Memory B cell (primary cell): ENCODE results near the gene MYO7B.
A peak's percentile ranks its signal among the peaks of the same experiment; 100 is the strongest.

Experiments
- ATAC-seq: fragments of 150-1000 bp; cut with Tn5 transposase; 2 replicates; pipeline ENCODE4 v1.10.0; 2021; ENCODE audit warnings: low read depth, mild to moderate bottlenecking, moderate library complexity
- DNase-seq, 2 donors: peaks; one replicate each; pipeline ENCODE4 v3.0.0; 2022; ENCODE audit warnings: low spot score in 2 of 2
- H3K27ac Mint-ChIP-seq: one replicate; pipeline ENCODE4 v1.8.0; 2022; ENCODE audit warnings: mild to moderate bottlenecking, moderate library complexity, mixed read lengths
- H3K27me3 Mint-ChIP-seq: one replicate; pipeline ENCODE4 v1.8.0; 2022; ENCODE audit warnings: mixed read lengths
- H3K36me3 Mint-ChIP-seq: one replicate; pipeline ENCODE4 v1.8.0; 2022; ENCODE audit warnings: mild to moderate bottlenecking, mixed read lengths
- H3K4me1 Mint-ChIP-seq: one replicate; pipeline ENCODE4 v1.8.0; 2022; ENCODE audit warnings: mixed read lengths
- H3K4me3 Mint-ChIP-seq: one replicate; pipeline ENCODE4 v1.8.0; 2022; ENCODE audit warnings: mild to moderate bottlenecking, moderate library complexity, mixed read lengths
- H3K9me3 Mint-ChIP-seq: one replicate; pipeline ENCODE4 v1.8.0; 2022; ENCODE audit warnings: mixed read lengths

MYO7B gene

GRCh38 chr2:127552336-127552735, 16.9 kb downstream of the MYO7B start:
- no peak overlapping the region for H3K27ac Mint-ChIP-seq
- H3K4me1 Mint-ChIP-seq, result no peaks in the 10 kb centered on the region
- peaks cover 8% of the 10 kb centered on the region for H3K36me3 Mint-ChIP-seq
- DNase-seq, result no peak
- H3K9me3 Mint-ChIP-seq, result peaks cover 8% of the 10 kb centered on the region
- no peak for ATAC-seq
- H3K27me3 Mint-ChIP-seq, result peaks cover 11% of the 10 kb centered on the region
- H3K4me3 Mint-ChIP-seq, result no peak overlapping the region

- peaks cover 11% of the 10 kb centered on the region for H3K27me3 Mint-ChIP-seq
- H3K36me3 Mint-ChIP-seq, result peaks cover 8% of the 10 kb centered on the region
- H3K27ac Mint-ChIP-seq, result no peak overlapping the region
- H3K4me1 Mint-ChIP-seq, result no peaks in the 10 kb centered on the region
- DNase-seq, result no peak
- no peak for ATAC-seq
- H3K9me3 Mint-ChIP-seq, result peaks cover 8% of the 10 kb centered on the region
- H3K4me3 Mint-ChIP-seq, result no peak overlapping the region
These were observed 17.4 kb downstream of the MYO7B start for GRCh38 chr2:127552846-127553245.

- H3K27ac Mint-ChIP-seq, result no peak overlapping the region
- H3K4me1 Mint-ChIP-seq, result peaks cover 9% of the 10 kb centered on the region
- ATAC-seq (no peak), DNase-seq (no peak)
- peaks cover 9% of the 10 kb centered on the region for H3K27me3 Mint-ChIP-seq
- no peak overlapping the region for H3K4me3 Mint-ChIP-seq
- peaks cover 11% of the 10 kb centered on the region for H3K9me3 Mint-ChIP-seq
- H3K36me3 Mint-ChIP-seq, result peaks cover 12% of the 10 kb centered on the region
These were observed 23.4 kb downstream of the MYO7B start for GRCh38 chr2:127558911-127559310.

- H3K9me3 Mint-ChIP-seq, result peaks cover 11% of the 10 kb centered on the region
- H3K4me1 Mint-ChIP-seq, result peaks cover 14% of the 10 kb centered on the region
- ATAC-seq (no peak), DNase-seq (no peak)
- H3K27ac Mint-ChIP-seq, result no peak overlapping the region
- peaks cover 12% of the 10 kb centered on the region for H3K36me3 Mint-ChIP-seq
- no peak overlapping the region for H3K4me3 Mint-ChIP-seq
- H3K27me3 Mint-ChIP-seq, result peaks cover 9% of the 10 kb centered on the region
These were observed 24.0 kb downstream of the MYO7B start for GRCh38 chr2:127559454-127559853.

- Mint-ChIP-seq H3K27ac (no peak overlapping the region), H3K27me3 (peaks cover 8% of the 10 kb centered on the region), H3K9me3 (peaks cover 10% of the 10 kb centered on the region), H3K4me3 (no peak overlapping the region), H3K4me1 (peaks cover 14% of the 10 kb centered on the region), H3K36me3 (peaks cover 12% of the 10 kb centered on the region)
- no peak for DNase-seq
- ATAC-seq, result no peak
These were observed 24.9 kb downstream of the MYO7B start for GRCh38 chr2:127560201-127560930.

GRCh38 chr2:127560931-127561280, 25.4 kb downstream of the MYO7B start:
- Mint-ChIP-seq H3K36me3 (peaks cover 12% of the 10 kb centered on the region), H3K9me3 (peaks cover 10% of the 10 kb centered on the region), H3K27ac (no peak overlapping the region), H3K4me1 (peaks cover 14% of the 10 kb centered on the region), H3K4me3 (no peak overlapping the region), H3K27me3 (peaks cover 8% of the 10 kb centered on the region)
- DNase-seq (no peak), ATAC-seq (no peak)

- peaks cover 10% of the 10 kb centered on the region for H3K9me3 Mint-ChIP-seq
- no peak overlapping the region for H3K27ac Mint-ChIP-seq
- ATAC-seq (no peak), DNase-seq (no peak)
- no peak overlapping the region for H3K4me3 Mint-ChIP-seq
- peaks cover 14% of the 10 kb centered on the region for H3K4me1 Mint-ChIP-seq
- peaks cover 8% of the 10 kb centered on the region for H3K27me3 Mint-ChIP-seq
- H3K36me3 Mint-ChIP-seq, result peaks cover 11% of the 10 kb centered on the region
These were observed 25.9 kb downstream of the MYO7B start for GRCh38 chr2:127561371-127561770.

- DNase-seq (no peak), ATAC-seq (no peak)
- peaks cover 4% of the 10 kb centered on the region for H3K36me3 Mint-ChIP-seq
- H3K4me3 Mint-ChIP-seq, result no peak overlapping the region
- H3K9me3 Mint-ChIP-seq, result peaks cover 4% of the 10 kb centered on the region
- no peak overlapping the region for H3K27ac Mint-ChIP-seq
- H3K4me1 Mint-ChIP-seq, result peaks cover 14% of the 10 kb centered on the region
- H3K27me3 Mint-ChIP-seq, result peaks cover 6% of the 10 kb centered on the region
These were observed 27.5 kb downstream of the MYO7B start for GRCh38 chr2:127562936-127563335.

GRCh38 chr2:127563458-127564428, 28.3 kb downstream of the MYO7B start:
- H3K4me1 Mint-ChIP-seq, result peaks cover 14% of the 10 kb centered on the region
- H3K27ac Mint-ChIP-seq, result peak overlapping the region; percentile 45
- peak; percentile 92 for ATAC-seq
- H3K36me3 Mint-ChIP-seq, result peaks cover 4% of the 10 kb centered on the region
- H3K4me3 Mint-ChIP-seq, result no peak overlapping the region
- no peak for DNase-seq
- H3K27me3 Mint-ChIP-seq, result peaks cover 6% of the 10 kb centered on the region
- peaks cover 4% of the 10 kb centered on the region for H3K9me3 Mint-ChIP-seq

GRCh38 chr2:127564429-127565260, 29.2 kb downstream of the MYO7B start:
- DNase-seq (no peak), ATAC-seq (no peak)
- H3K9me3 Mint-ChIP-seq, result peaks cover 4% of the 10 kb centered on the region
- H3K27ac Mint-ChIP-seq, result no peak overlapping the region
- no peak overlapping the region for H3K4me3 Mint-ChIP-seq
- peaks cover 14% of the 10 kb centered on the region for H3K4me1 Mint-ChIP-seq
- H3K27me3 Mint-ChIP-seq, result peaks cover 4% of the 10 kb centered on the region
- peaks cover 4% of the 10 kb centered on the region for H3K36me3 Mint-ChIP-seq

- H3K4me1 Mint-ChIP-seq, result peaks cover 14% of the 10 kb centered on the region
- no peak for DNase-seq
- H3K36me3 Mint-ChIP-seq, result peaks cover 4% of the 10 kb centered on the region
- H3K27ac Mint-ChIP-seq, result no peak overlapping the region
- H3K27me3 Mint-ChIP-seq, result peaks cover 4% of the 10 kb centered on the region
- H3K4me3 Mint-ChIP-seq, result no peak overlapping the region
- no peak for ATAC-seq
- H3K9me3 Mint-ChIP-seq, result peaks cover 4% of the 10 kb centered on the region
These were observed 30.0 kb downstream of the MYO7B start for GRCh38 chr2:127565261-127566138.

GRCh38 chr2:127566139-127566417, 30.6 kb downstream of the MYO7B start:
- ATAC-seq (no peak), DNase-seq (no peak)
- no peak overlapping the region for H3K27ac Mint-ChIP-seq
- peaks cover 4% of the 10 kb centered on the region for H3K27me3 Mint-ChIP-seq
- peaks cover 4% of the 10 kb centered on the region for H3K36me3 Mint-ChIP-seq
- peaks cover 16% of the 10 kb centered on the region for H3K4me1 Mint-ChIP-seq
- H3K9me3 Mint-ChIP-seq, result peaks cover 4% of the 10 kb centered on the region
- H3K4me3 Mint-ChIP-seq, result no peak overlapping the region

- H3K4me1 Mint-ChIP-seq, result peaks cover 16% of the 10 kb centered on the region
- no peak overlapping the region for H3K4me3 Mint-ChIP-seq
- peaks cover 4% of the 10 kb centered on the region for H3K27me3 Mint-ChIP-seq
- H3K9me3 Mint-ChIP-seq, result peaks cover 4% of the 10 kb centered on the region
- peaks cover 4% of the 10 kb centered on the region for H3K36me3 Mint-ChIP-seq
- DNase-seq (no peak), ATAC-seq (no peak)
- H3K27ac Mint-ChIP-seq, result no peak overlapping the region
These were observed 31.1 kb downstream of the MYO7B start for GRCh38 chr2:127566576-127566975.
